8988T (cell line): ENCODE data around the gene TIAL1.

Experiments used
- DNase-seq: peaks from one replicate; pipeline ENCODE4 v3.0.0; 2011

Gene TIAL1

GRCh38 chr10:119526621-119527592 is 69.9 kb downstream of the TIAL1 start:
- DNase-seq, result no peak

DNA sequence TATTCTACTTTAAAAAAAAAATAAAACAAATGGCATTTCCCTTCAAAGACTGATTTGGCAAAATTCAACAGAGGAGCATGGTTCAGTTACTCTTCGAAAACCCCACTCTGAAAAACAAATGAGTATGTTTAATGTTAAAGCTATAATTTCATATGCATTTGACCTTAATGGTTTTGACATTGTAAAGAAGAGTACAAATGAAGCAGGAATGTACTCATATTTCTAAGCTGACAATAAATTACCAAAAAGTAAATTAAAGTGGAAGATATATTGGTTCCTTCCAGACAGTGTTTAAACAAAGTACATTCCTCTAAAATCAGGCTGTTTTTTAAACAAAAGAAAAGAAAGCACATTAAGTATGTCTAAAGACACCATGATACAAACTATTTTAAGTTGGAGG is 70.6 kb downstream of the TIAL1 start:
- DNase-seq, result no peak

DNA sequence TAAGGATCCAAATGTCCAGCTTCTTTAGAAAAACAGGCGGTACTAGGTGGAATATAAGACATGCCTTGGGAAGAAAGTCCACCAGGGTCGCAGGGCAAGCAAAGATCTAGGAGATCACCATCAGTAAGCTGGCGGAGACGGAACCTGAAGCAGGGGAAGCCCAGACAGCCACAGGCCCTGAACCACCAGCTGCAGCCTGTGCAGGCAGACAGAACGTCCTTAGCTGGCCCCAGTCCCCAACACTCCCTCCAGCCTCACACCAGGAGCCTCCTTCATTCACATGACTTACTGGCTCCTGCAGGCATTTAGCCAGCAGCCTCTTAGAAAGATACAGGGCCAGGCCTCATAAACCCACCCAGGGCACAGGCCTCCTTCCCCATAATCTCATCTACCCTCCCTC is 71.6 kb downstream of the TIAL1 start:
- no peak for DNase-seq

- no peak for DNase-seq
Measured at GRCh38 chr10:119524720-119525070, 72.1 kb downstream of the TIAL1 start.

GRCh38 chr10:119523895-119524719 is 72.7 kb downstream of the TIAL1 start:
- DNase-seq, result no peak
